K562 (cell line): ENCODE results near the gene ZFTA. TPM values are rescaled to one million over a fixed set of nuclear protein-coding genes. Genes with fewer than 3 reads are reported as not detected.

Experiments
- ARID3A ChIP-seq: IDR thresholded peaks from 2 replicates; pipeline ENCODE4 v1.6.1; 2012; ENCODE audit warnings: low read depth, low read length, improper control_type of control experiment, borderline replicate concordance
- C11orf30 ChIP-seq: fragments of 450-650 bp; IDR thresholded peaks from 2 replicates; pipeline ENCODE4 v1.6.1; 2016; ENCODE audit warnings: low read depth, mild to moderate bottlenecking
- CEBPG ChIP-seq, 3 experiments: fragments of 200-800 bp in 1 of 3; sonication (Bioruptor generic) in 1 of 3; sonication (generic) in 1 of 3; formaldehyde crosslinking in 1 of 3; IDR thresholded peaks in 2 of 3; conservative IDR thresholded peaks in 1 of 3; 2 replicates each; pipeline versions ENCODE4 v1.6.1 to v1.8.0; 2016 to 2022; ENCODE audit warnings: missing compliant biosample characterization in 2 of 3, missing genetic modification characterization in 2 of 3, mild to moderate bottlenecking in 1 of 3, missing genetic modification reagents in 1 of 3
- EZH2 ChIP-seq: IDR thresholded peaks from 2 replicates; pipeline ENCODE4 v1.6.1; 2012; ENCODE audit warnings: low read depth, mild to moderate bottlenecking, inconsistent platforms, low read length, borderline replicate concordance
- KHSRP ChIP-seq: fragments of 450-650 bp; IDR thresholded peaks from 2 replicates; pipeline ENCODE4 v1.6.1; 2017
- LEF1 ChIP-seq: fragments of 450-650 bp; IDR thresholded peaks from 2 replicates; pipeline ENCODE4 v1.6.1; 2016; ENCODE audit warnings: mild to moderate bottlenecking
- MECOM ChIP-seq: fragments of 250-450 bp; sonication (Bioruptor Pico); IDR thresholded peaks from 2 replicates; pipeline ENCODE4 v1.8.0; 2022; ENCODE audit warnings: inconsistent platforms
- MITF ChIP-seq: IDR thresholded peaks from 2 replicates; pipeline ENCODE4 v1.6.1; 2014; ENCODE audit warnings: antibody characterized with exemption
- NFATC3 ChIP-seq: fragments of 450-650 bp; IDR thresholded peaks from 2 replicates; pipeline ENCODE4 v1.6.1; 2017; ENCODE audit warnings: mild to moderate bottlenecking
- NONO ChIP-seq, 2 experiments: fragments of 200-400 bp in 1 of 2; fragments of 450-650 bp in 1 of 2; formaldehyde crosslinking in 1 of 2; IDR thresholded peaks; 2 replicates each; pipeline ENCODE4 v1.6.1; 2017; ENCODE audit warnings: low read depth in 2 of 2, mild to moderate bottlenecking in 2 of 2, moderate library complexity in 2 of 2, low read length in 1 of 2
- PHTF2 ChIP-seq: fragments of 250-450 bp; sonication (Bioruptor Pico); IDR thresholded peaks from 2 replicates; pipeline ENCODE4 v1.5.0; 2021; ENCODE audit warnings: mild to moderate bottlenecking
- POLR2G ChIP-seq: fragments of 200-400 bp; formaldehyde crosslinking; IDR thresholded peaks from 2 replicates; pipeline ENCODE4 v1.6.1; 2017; ENCODE audit warnings: low read depth, mild to moderate bottlenecking, antibody characterized with exemption, low read length, moderate library complexity
- SETDB1 ChIP-seq: IDR thresholded peaks from one replicate; pipeline ENCODE4 v1.6.1; 2012; ENCODE audit warnings: low read length, control low read depth, inconsistent platforms
- THAP12 ChIP-seq: fragments of 250-450 bp; sonication (Bioruptor Pico); IDR thresholded peaks from 2 replicates; pipeline ENCODE4 v1.9.0; 2021; ENCODE audit warnings: mild to moderate bottlenecking, inconsistent platforms
- ZZZ3 ChIP-seq: fragments of 450-650 bp; IDR thresholded peaks from 2 replicates; pipeline ENCODE4 v1.6.1; 2016; ENCODE audit warnings: antibody characterized with exemption, mild to moderate bottlenecking, moderate library complexity
- polyA plus RNA-seq, 8 experiments: library from polyadenylated mRNA; depleted of rRNA in 4 of 8; stranded (reverse) in 5 of 8; unstranded in 3 of 8; fragments of >200 nt; fragmentation: Nextera tagmentation in 2 of 8; fragmentation: Illumina TruSeq in 1 of 8; extraction: Ambion mirVana in 2 of 8; extraction: Trizol in 1 of 8; gene quantifications; 2 replicates each; pipeline versions ENCODE4 v1.2.1 to v1.2.3, GENCODE V29; 2011 to 2014; ENCODE audit warnings: inconsistent platforms in 1 of 8, missing spikeins in 1 of 8
- total RNA-seq, 7 experiments: library from RNA; depleted of rRNA in 6 of 7; stranded (reverse); fragments of >200 nt in 6 of 7; fragmentation: Illumina TruSeq in 2 of 7; extraction: Trizol in 2 of 7; gene quantifications; 2 replicates each; pipeline versions ENCODE4 v1.2.1 to v1.2.3, GENCODE V29; 2011 to 2021; ENCODE audit warnings: low replicate concordance in 1 of 7
- TF ChIP-seq, protein P1 (sequence below): sonication (generic); formaldehyde crosslinking; IDR thresholded peaks from 2 replicates; pipeline ENCODE4 v1.8.0; 2022; ENCODE audit warnings: missing genetic modification reagents, mild to moderate bottlenecking, moderate library complexity, borderline replicate concordance
- TF ChIP-seq, protein P2 (sequence below): fragments of 450-650 bp; IDR thresholded peaks from 2 replicates; pipeline ENCODE4 v1.6.1; 2017; ENCODE audit warnings: antibody characterized with exemption, mild to moderate bottlenecking

The ZFTA gene
- total and polyA plus RNA-seq, 9 of the 15 experiments (the other 6 are each of a cell fraction or from before 2014, with no cell fraction given): 0.45 to 12.3 (median 2.9) TPM

GRCh38 chr11:63769042-63769713 lies 603 bp upstream of the ZFTA start (continued):
- TF ChIP-seq ARID3A: no peak
- TF ChIP-seq NFATC3: no peak
- TF ChIP-seq PHTF2 (CRISPR knock-in tag): no peak
- no peak for TF ChIP-seq SETDB1
- TF ChIP-seq NONO (IDR thresholded peaks at IDR 0.05; ENCODE audit: low read depth in 2 of 2, low read length in 1 of 2): peak; percentile 34 to 56; a peak in 3 of 4 replicates
- no peak for TF ChIP-seq ZZZ3
- TF ChIP-seq LEF1: no peak
- no peak for TF ChIP-seq EZH2
- TF ChIP-seq, protein P1, sequence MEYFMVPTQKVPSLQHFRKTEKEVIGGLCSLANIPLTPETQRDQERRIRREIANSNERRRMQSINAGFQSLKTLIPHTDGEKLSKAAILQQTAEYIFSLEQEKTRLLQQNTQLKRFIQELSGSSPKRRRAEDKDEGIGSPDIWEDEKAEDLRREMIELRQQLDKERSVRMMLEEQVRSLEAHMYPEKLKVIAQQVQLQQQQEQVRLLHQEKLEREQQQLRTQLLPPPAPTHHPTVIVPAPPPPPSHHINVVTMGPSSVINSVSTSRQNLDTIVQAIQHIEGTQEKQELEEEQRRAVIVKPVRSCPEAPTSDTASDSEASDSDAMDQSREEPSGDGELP (CRISPR knock-in tag): no peak
- TF ChIP-seq C11orf30: no peak
- TF ChIP-seq, protein P2, sequence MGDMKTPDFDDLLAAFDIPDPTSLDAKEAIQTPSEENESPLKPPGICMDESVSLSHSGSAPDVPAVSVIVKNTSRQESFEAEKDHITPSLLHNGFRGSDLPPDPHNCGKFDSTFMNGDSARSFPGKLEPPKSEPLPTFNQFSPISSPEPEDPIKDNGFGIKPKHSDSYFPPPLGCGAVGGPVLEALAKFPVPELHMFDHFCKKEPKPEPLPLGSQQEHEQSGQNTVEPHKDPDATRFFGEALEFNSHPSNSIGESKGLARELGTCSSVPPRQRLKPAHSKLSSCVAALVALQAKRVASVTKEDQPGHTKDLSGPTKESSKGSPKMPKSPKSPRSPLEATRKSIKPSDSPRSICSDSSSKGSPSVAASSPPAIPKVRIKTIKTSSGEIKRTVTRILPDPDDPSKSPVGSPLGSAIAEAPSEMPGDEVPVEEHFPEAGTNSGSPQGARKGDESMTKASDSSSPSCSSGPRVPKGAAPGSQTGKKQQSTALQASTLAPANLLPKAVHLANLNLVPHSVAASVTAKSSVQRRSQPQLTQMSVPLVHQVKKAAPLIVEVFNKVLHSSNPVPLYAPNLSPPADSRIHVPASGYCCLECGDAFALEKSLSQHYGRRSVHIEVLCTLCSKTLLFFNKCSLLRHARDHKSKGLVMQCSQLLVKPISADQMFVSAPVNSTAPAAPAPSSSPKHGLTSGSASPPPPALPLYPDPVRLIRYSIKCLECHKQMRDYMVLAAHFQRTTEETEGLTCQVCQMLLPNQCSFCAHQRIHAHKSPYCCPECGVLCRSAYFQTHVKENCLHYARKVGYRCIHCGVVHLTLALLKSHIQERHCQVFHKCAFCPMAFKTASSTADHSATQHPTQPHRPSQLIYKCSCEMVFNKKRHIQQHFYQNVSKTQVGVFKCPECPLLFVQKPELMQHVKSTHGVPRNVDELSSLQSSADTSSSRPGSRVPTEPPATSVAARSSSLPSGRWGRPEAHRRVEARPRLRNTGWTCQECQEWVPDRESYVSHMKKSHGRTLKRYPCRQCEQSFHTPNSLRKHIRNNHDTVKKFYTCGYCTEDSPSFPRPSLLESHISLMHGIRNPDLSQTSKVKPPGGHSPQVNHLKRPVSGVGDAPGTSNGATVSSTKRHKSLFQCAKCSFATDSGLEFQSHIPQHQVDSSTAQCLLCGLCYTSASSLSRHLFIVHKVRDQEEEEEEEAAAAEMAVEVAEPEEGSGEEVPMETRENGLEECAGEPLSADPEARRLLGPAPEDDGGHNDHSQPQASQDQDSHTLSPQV: 0 out of 2 replicates have a peak, but pooled peaks have one; percentile 18
- no peak for TF ChIP-seq KHSRP
- TF ChIP-seq MECOM (CRISPR knock-in tag): no peak
- TF ChIP-seq THAP12 (CRISPR knock-in tag): peak; percentile 47; the same call in 1 of the 2 replicates
- TF ChIP-seq CEBPG (CRISPR knock-in tag; IDR thresholded peaks at IDR 0.05): no peak
- no peak for TF ChIP-seq CEBPG (tag; conservative IDR thresholded peaks at IDR 0.05 in 1 of 2, IDR thresholded peaks at IDR 0.05 in 1 of 2)
- peak; percentile 86 for TF ChIP-seq POLR2G
- TF ChIP-seq MITF: no peak
